Activated CD4-positive, alpha-beta memory T cell treated with anti-CD3 and anti-CD28 coated beads, Interleukin-2, amount 10 ng/mL, durations not matched to agents 7 days and 5 days (primary cell): ENCODE data around the gene IRX1. TPM values are rescaled to one million over a fixed set of nuclear protein-coding genes. Genes with fewer than 3 reads are reported as not detected.

Source experiments
- CTCF ChIA-PET: fragments of 350-600 bp; sonication (Branson Sonifier 250); formaldehyde crosslinking; loops from one replicate; lab custom pipeline; 2021; ENCODE audit warnings: antibody characterized with exemption, inconsistent platforms; lab: Charles Lee
- POLR2A ChIA-PET: fragments of 350-600 bp; sonication (Branson Sonifier 250); formaldehyde crosslinking; loops from one replicate; lab custom pipeline; 2021; ENCODE audit warnings: antibody characterized with exemption; lab: Charles Lee
- DNase-seq: peaks from one replicate; pipeline ENCODE4 v3.0.0-alpha.2; 2020
- H3K27ac Mint-ChIP-seq: one replicate; pipeline ENCODE4 v1.8.0; 2021; ENCODE audit warnings: mild to moderate bottlenecking, mixed read lengths
- H3K27me3 Mint-ChIP-seq: one replicate; pipeline ENCODE4 v1.8.0; 2021; ENCODE audit warnings: mixed read lengths
- H3K36me3 Mint-ChIP-seq: one replicate; pipeline ENCODE4 v1.8.0; 2021; ENCODE audit warnings: low read depth, mixed read lengths
- H3K4me1 Mint-ChIP-seq: one replicate; pipeline ENCODE4 v1.8.0; 2021; ENCODE audit warnings: mixed read lengths
- H3K4me3 Mint-ChIP-seq: one replicate; pipeline ENCODE4 v1.8.0; 2021; ENCODE audit warnings: mild to moderate bottlenecking, mixed read lengths
- H3K9me3 Mint-ChIP-seq: one replicate; pipeline ENCODE4 v1.8.0; 2021; ENCODE audit warnings: mixed read lengths
- total RNA-seq, 2 experiments: library from RNA; stranded (reverse); gene quantifications; one replicate each; pipeline ENCODE4 v1.2.3, GENCODE V29; 2021

Gene IRX1
- total RNA-seq = not detected

- H3K27me3 Mint-ChIP-seq = peaks cover 51% of the 10 kb centered on the region
- H3K36me3 Mint-ChIP-seq = peaks cover 9% of the 10 kb centered on the region
- H3K9me3 Mint-ChIP-seq = peaks cover 3% of the 10 kb centered on the region
- no peaks in the 10 kb centered on the region for H3K4me1 Mint-ChIP-seq
- ChIA-PET POLR2A (no interaction called here), CTCF (no interaction called here)
- DNase-seq = no peak
- H3K27ac Mint-ChIP-seq = no peak within 1 kb of the TSS
- H3K4me3 Mint-ChIP-seq = no peak within 1 kb of the TSS
Observed at GRCh38 chr5:3595006-3595961, at the start of gene IRX1. TSS of gene IRX1 (plus strand) at chr5:3595832. CDS start at chr5:3596106, 274 bp downstream.

GRCh38 chr5:3546028-3546427 lies 49.6 kb upstream of the IRX1 start:
- no peak overlapping the region for H3K4me3 Mint-ChIP-seq
- ChIA-PET POLR2A (no interaction called here), CTCF (no interaction called here)
- H3K27ac Mint-ChIP-seq = no peak overlapping the region
- DNase-seq = no peak
- no peaks in the 10 kb centered on the region for H3K36me3 Mint-ChIP-seq
- peaks cover 8% of the 10 kb centered on the region for H3K9me3 Mint-ChIP-seq
- H3K27me3 Mint-ChIP-seq = no peaks in the 10 kb centered on the region
- no peaks in the 10 kb centered on the region for H3K4me1 Mint-ChIP-seq

GRCh38 chr5:3564116-3564515 lies 31.5 kb upstream of the IRX1 start:
- no peak overlapping the region for H3K4me3 Mint-ChIP-seq
- no peaks in the 10 kb centered on the region for H3K4me1 Mint-ChIP-seq
- no peaks in the 10 kb centered on the region for H3K27me3 Mint-ChIP-seq
- CTCF ChIA-PET = no interaction called here
- DNase-seq = no peak
- POLR2A ChIA-PET = no interaction called here
- H3K27ac Mint-ChIP-seq = no peak overlapping the region
- H3K36me3 Mint-ChIP-seq = no peaks in the 10 kb centered on the region
- peaks cover 11% of the 10 kb centered on the region for H3K9me3 Mint-ChIP-seq

GRCh38 chr5:3564827-3565518 lies 30.7 kb upstream of the IRX1 start:
- H3K27me3 Mint-ChIP-seq = no peaks in the 10 kb centered on the region
- no peak overlapping the region for H3K4me3 Mint-ChIP-seq
- H3K9me3 Mint-ChIP-seq = peaks cover 11% of the 10 kb centered on the region
- no peak for DNase-seq
- H3K36me3 Mint-ChIP-seq = no peaks in the 10 kb centered on the region
- ChIA-PET CTCF (no interaction called here), POLR2A (no interaction called here)
- H3K4me1 Mint-ChIP-seq = no peaks in the 10 kb centered on the region
- no peak overlapping the region for H3K27ac Mint-ChIP-seq

GRCh38 chr5:3584724-3585531 lies 10.7 kb upstream of the IRX1 start:
- no peak for DNase-seq
- H3K27me3 Mint-ChIP-seq = peaks cover 7% of the 10 kb centered on the region
- H3K27ac Mint-ChIP-seq = no peak overlapping the region

GRCh38 chr5:3590161-3590966 lies 5.3 kb upstream of the IRX1 start:
- no peaks in the 10 kb centered on the region for H3K9me3 Mint-ChIP-seq
- no peaks in the 10 kb centered on the region for H3K36me3 Mint-ChIP-seq
- ChIA-PET POLR2A (no interaction called here), CTCF (no interaction called here)
- no peak overlapping the region for H3K27ac Mint-ChIP-seq
- H3K4me3 Mint-ChIP-seq = no peak overlapping the region
- peaks cover 35% of the 10 kb centered on the region for H3K27me3 Mint-ChIP-seq
- no peak for DNase-seq
- H3K4me1 Mint-ChIP-seq = no peaks in the 10 kb centered on the region

More at GRCh38 chr5:3584724-3585531, 10.7 kb upstream of the IRX1 start:
- ChIA-PET CTCF (no interaction called here), POLR2A (no interaction called here)
- no peaks in the 10 kb centered on the region for H3K36me3 Mint-ChIP-seq
- H3K4me1 Mint-ChIP-seq = no peaks in the 10 kb centered on the region
- H3K9me3 Mint-ChIP-seq = peaks cover 8% of the 10 kb centered on the region
- H3K4me3 Mint-ChIP-seq = no peak overlapping the region

GRCh38 chr5:3590967-3591900 lies 4.4 kb upstream of the IRX1 start:
- H3K9me3 Mint-ChIP-seq = no peaks in the 10 kb centered on the region
- H3K4me3 Mint-ChIP-seq = no peak overlapping the region
- peaks cover 35% of the 10 kb centered on the region for H3K27me3 Mint-ChIP-seq
- DNase-seq = no peak
- POLR2A ChIA-PET = no interaction called here
- CTCF ChIA-PET = no interaction called here
- H3K36me3 Mint-ChIP-seq = no peaks in the 10 kb centered on the region
- no peak overlapping the region for H3K27ac Mint-ChIP-seq
- H3K4me1 Mint-ChIP-seq = no peaks in the 10 kb centered on the region

GRCh38 chr5:3592298-3592697 lies 3.3 kb upstream of the IRX1 start:
- Mint-ChIP-seq H3K27ac (no peak overlapping the region), H3K9me3 (no peaks in the 10 kb centered on the region), H3K27me3 (peaks cover 40% of the 10 kb centered on the region), H3K36me3 (peaks cover 5% of the 10 kb centered on the region), H3K4me1 (no peaks in the 10 kb centered on the region), H3K4me3 (no peak overlapping the region)
- ChIA-PET CTCF (no interaction called here), POLR2A (no interaction called here)
- no peak for DNase-seq

GRCh38 chr5:3593771-3594509 lies 1.7 kb upstream of the IRX1 start:
- Mint-ChIP-seq H3K36me3 (peaks cover 5% of the 10 kb centered on the region), H3K4me1 (no peaks in the 10 kb centered on the region), H3K27ac (peak overlapping the region; percentile 60), H3K4me3 (peak overlapping the region; percentile 32), H3K9me3 (no peaks in the 10 kb centered on the region), H3K27me3 (peaks cover 57% of the 10 kb centered on the region)
- ChIA-PET POLR2A (no interaction called here), CTCF (no interaction called here)
- DNase-seq = no peak

GRCh38 chr5:3594510-3595005 lies 1.1 kb upstream of the IRX1 start:
- ChIA-PET CTCF (no interaction called here), POLR2A (no interaction called here)
- peaks cover 3% of the 10 kb centered on the region for H3K9me3 Mint-ChIP-seq
- H3K27me3 Mint-ChIP-seq = peaks cover 59% of the 10 kb centered on the region
- no peak for DNase-seq
- no peak overlapping the region for H3K4me3 Mint-ChIP-seq
- peaks cover 9% of the 10 kb centered on the region for H3K36me3 Mint-ChIP-seq
- H3K27ac Mint-ChIP-seq = no peak overlapping the region
- no peaks in the 10 kb centered on the region for H3K4me1 Mint-ChIP-seq

GRCh38 chr5:3596261-3596825 lies 711 bp downstream of the IRX1 start:
- Mint-ChIP-seq H3K36me3 (peaks cover 12% of the 10 kb centered on the region), H3K4me3 (no peak overlapping the region)

More at GRCh38 chr5:3596261-3596825, 711 bp downstream of the IRX1 start:
- Mint-ChIP-seq H3K4me1 (no peaks in the 10 kb centered on the region), H3K27ac (no peak overlapping the region), H3K27me3 (peaks cover 50% of the 10 kb centered on the region), H3K9me3 (peaks cover 3% of the 10 kb centered on the region)
- no peak for DNase-seq
- ChIA-PET POLR2A (no interaction called here), CTCF (no interaction called here)
